OCI-LY7 (cell line): ENCODE measurements around the gene HSF2.

Source experiments
- CTCF ChIP-seq: fragments of 200-600 bp; sonication (generic); conservative IDR thresholded peaks from 2 replicates; pipeline ENCODE4 v1.5.1; 2014; ENCODE audit warnings: mild to moderate bottlenecking, antibody characterized with exemption, low read length, moderate library complexity, mixed read lengths
- EZH2phosphoT487 ChIP-seq: fragments of 200-600 bp; sonication (generic); IDR thresholded peaks from 2 replicates; pipeline ENCODE4 v1.6.1; 2018; ENCODE audit warnings: low read depth, borderline replicate concordance, mild to moderate bottlenecking, mixed run types, antibody characterized with exemption, low read length, moderate library complexity, mixed read lengths

GRCh38 chr6:122374307-122374706 lies 25.1 kb upstream of the HSF2 start:
- TF ChIP-seq CTCF (no peak), EZH2phosphoT487 (no peak)
